ENCODE data around the gene SRBD1. TPM values are rescaled to one million over a fixed set of nuclear protein-coding genes. Genes with fewer than 3 reads are reported as not detected.

SRBD1 gene
- polyA plus RNA-seq, 2 of the 4 experiments (the other 2 are of a cell fraction) = 11.0 to 13.7 TPM

DNA sequence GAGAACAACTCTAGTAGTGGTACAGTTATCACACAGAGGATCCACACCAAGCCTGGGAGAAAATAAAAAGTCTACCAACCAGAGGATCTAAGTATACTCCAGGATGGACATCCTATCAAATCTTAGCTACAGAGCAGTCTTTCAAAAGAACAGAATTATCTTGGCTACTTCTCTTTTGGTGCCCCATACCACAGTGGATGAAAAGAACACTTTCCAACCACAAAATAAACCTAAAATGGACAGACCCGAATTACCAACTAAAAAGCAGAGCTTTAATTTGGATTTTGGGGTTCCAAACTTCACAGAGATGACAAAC, 116.1 kb downstream of the SRBD1 start:
- no peak overlapping the region for H3K4me3 ChIP-seq
- no peaks in the 10 kb centered on the region for H3K9me3 ChIP-seq
- ChIA-PET POLR2A (no interaction called here), CTCF (interaction anchor here (0.5 to 17.0 kb wide), 61 partner anchors 10 to 1103 kb away, joined by 3 to 305 read pairs (median 5); partner anchors contain the start of gene SIX2)
- WGBS (ENCODE audit: missing lambda C conversion rate) = 0% methylated on average over 1 of the region's 1 CpG
- no peak for TF ChIP-seq REST (IDR thresholded peaks at IDR 0.05)
- TF ChIP-seq BHLHE40 (IDR thresholded peaks at IDR 0.05; ENCODE audit: low read depth, low read length) = no peak
- no peak for TF ChIP-seq ZNF302 (CRISPR knock-in tag; IDR thresholded peaks at IDR 0.05)
- no peak for TF ChIP-seq NFE2L2 (conservative IDR thresholded peaks at IDR 0.05; ENCODE audit: low read length)
- no peak for TF ChIP-seq KDM1A (IDR thresholded peaks at IDR 0.05; ENCODE audit: low read depth)
- no peak overlapping the region for H3K27ac ChIP-seq
- peaks cover 2% of the 10 kb centered on the region; the same call in 1 of the 3 replicates for H3K4me1 ChIP-seq
- no peak for FAIRE-seq
- DNase-seq (ENCODE audit: low read depth in 1 of 2, low spot score in 1 of 2) = no peak
- ATAC-seq = no peak
- H3K4me2 ChIP-seq = no peak overlapping the region

DNA sequence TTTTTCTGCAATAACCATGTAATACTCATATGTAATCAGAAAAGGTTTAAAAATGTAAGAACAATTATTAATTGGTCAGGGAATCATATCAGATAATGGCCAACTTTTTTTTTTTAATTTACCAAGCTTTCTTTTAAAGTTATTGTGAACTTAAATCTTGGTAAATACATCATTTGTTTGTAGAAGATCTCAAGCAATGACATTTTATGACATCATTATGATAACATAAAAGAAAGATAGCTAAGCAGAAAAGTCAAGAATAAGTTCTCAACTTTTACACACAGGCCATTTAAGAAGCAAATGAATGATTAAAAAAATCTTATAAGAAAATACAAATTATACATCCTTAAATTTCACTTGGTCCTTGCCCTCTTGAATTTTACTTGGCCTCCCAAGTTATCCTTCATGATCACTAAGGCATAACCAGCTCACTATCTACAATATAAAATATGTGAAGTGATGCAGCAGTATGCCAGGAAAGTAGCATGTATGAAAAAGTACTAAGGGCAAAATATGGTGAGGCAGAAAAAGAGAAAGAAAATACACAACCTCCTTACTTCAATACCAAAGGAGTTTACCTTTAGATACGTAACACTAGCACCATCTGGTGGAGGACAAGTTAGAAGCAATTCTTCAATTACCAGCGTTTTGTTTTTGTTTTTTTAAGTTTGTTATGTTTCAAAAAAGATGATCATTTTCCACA, 116.6 kb downstream of the SRBD1 start:
- Histone ChIP-seq H3K4me1 (peaks cover 2% of the 10 kb centered on the region; the same call in 1 of the 3 replicates), H3K4me2 (no peak overlapping the region), H3K9me3 (no peaks in the 10 kb centered on the region), H3K4me3 (no peak overlapping the region), H3K27ac (no peak overlapping the region; a peak in 1 of 6 replicates)
- DNase-seq (ENCODE audit: low read depth in 1 of 2, low spot score in 1 of 2) (peak; percentile 34 to 79), ATAC-seq (peak; percentile 59 to 63; a peak in 5 of 6 replicates), FAIRE-seq (peak; percentile 99)
- ChIA-PET POLR2A (no interaction called here), CTCF (interaction anchor here (0.5 to 17.0 kb wide), 73 partner anchors 9 to 1104 kb away, joined by 3 to 305 read pairs (median 4); partner anchors contain the start of gene SIX2)
- WGBS (ENCODE audit: missing lambda C conversion rate) = under 1% methylated on average over 2 of the region's 2 CpGs
- TF ChIP-seq, protein P1, sequence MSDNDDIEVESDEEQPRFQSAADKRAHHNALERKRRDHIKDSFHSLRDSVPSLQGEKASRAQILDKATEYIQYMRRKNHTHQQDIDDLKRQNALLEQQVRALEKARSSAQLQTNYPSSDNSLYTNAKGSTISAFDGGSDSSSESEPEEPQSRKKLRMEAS (IDR thresholded peaks at IDR 0.05) = no peak
- TF ChIP-seq PHF8 (IDR thresholded peaks at IDR 0.05; ENCODE audit: borderline replicate concordance, low read depth) (no peak), NPAS2 (CRISPR knock-in tag; IDR thresholded peaks at IDR 0.05; ENCODE audit: borderline replicate concordance) (no peak), CBX2 (IDR thresholded peaks at IDR 0.05; ENCODE audit: borderline replicate concordance, low read depth) (no peak), SMC3 (IDR thresholded peaks at IDR 0.05) (peak; percentile 97), RARB (CRISPR knock-in tag; IDR thresholded peaks at IDR 0.05) (no peak), RAD21 (conservative IDR thresholded peaks at IDR 0.05 in 1 of 2, IDR thresholded peaks at IDR 0.05 in 1 of 2) (peak; percentile 96 to 97)
- TF ChIP-seq, protein P2, sequence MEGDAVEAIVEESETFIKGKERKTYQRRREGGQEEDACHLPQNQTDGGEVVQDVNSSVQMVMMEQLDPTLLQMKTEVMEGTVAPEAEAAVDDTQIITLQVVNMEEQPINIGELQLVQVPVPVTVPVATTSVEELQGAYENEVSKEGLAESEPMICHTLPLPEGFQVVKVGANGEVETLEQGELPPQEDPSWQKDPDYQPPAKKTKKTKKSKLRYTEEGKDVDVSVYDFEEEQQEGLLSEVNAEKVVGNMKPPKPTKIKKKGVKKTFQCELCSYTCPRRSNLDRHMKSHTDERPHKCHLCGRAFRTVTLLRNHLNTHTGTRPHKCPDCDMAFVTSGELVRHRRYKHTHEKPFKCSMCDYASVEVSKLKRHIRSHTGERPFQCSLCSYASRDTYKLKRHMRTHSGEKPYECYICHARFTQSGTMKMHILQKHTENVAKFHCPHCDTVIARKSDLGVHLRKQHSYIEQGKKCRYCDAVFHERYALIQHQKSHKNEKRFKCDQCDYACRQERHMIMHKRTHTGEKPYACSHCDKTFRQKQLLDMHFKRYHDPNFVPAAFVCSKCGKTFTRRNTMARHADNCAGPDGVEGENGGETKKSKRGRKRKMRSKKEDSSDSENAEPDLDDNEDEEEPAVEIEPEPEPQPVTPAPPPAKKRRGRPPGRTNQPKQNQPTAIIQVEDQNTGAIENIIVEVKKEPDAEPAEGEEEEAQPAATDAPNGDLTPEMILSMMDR (IDR thresholded peaks at IDR 0.05) = peak; percentile 97

DNA sequence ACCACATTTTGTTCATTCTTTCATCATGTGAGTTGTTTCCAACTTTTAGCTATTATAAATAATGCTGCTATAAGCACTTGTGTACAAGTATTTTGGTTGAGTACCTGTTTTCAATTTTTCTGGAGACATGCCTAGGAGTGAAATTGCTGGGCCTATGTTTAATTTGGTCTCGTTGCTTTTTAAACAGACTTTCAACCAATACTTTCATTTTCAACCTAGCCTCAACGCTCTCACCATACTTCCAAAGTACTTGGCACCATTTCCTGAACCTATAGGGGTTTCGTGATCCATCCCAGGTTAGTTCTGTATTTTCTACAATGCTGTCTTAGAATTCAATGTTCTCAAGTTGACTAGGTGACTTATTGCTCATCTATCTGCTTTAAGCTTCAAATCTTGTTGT, 126.1 kb downstream of the SRBD1 start:
- Histone ChIP-seq H3K4me1 (no peaks in the 10 kb centered on the region), H3K4me2 (no peak overlapping the region), H3K9me3 (no peaks in the 10 kb centered on the region), H3K27ac (no peak overlapping the region), H3K4me3 (no peak overlapping the region)
- no peak for ATAC-seq
- WGBS (ENCODE audit: missing lambda C conversion rate) = 92% methylated on average over 3 of the region's 3 CpGs
- TF ChIP-seq, protein P3, sequence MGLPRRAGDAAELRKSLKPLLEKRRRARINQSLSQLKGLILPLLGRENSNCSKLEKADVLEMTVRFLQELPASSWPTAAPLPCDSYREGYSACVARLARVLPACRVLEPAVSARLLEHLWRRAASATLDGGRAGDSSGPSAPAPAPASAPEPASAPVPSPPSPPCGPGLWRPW (IDR thresholded peaks at IDR 0.05) = no peak
- no peak for TF ChIP-seq ATOH8 (CRISPR knock-in tag; IDR thresholded peaks at IDR 0.05; ENCODE audit: low read depth)
- TF ChIP-seq MAZ (IDR thresholded peaks at IDR 0.05; ENCODE audit: borderline replicate concordance, low read depth, low read length) = no peak
- TF ChIP-seq MYC (IDR thresholded peaks at IDR 0.05; ENCODE audit: borderline replicate concordance, low read length) = no peak
- TF ChIP-seq CHD2 (IDR thresholded peaks at IDR 0.05; ENCODE audit: low read length, partially characterized antibody) = no peak
- TF ChIP-seq ZNF302 (CRISPR knock-in tag; IDR thresholded peaks at IDR 0.05) = no peak
- no peak for TF ChIP-seq RFX5 (IDR thresholded peaks at IDR 0.05)
- TF ChIP-seq, protein P1 (IDR thresholded peaks at IDR 0.05) = no peak
- no peak for TF ChIP-seq PHF8 (IDR thresholded peaks at IDR 0.05; ENCODE audit: borderline replicate concordance, low read depth)
- TF ChIP-seq GATA3 (IDR thresholded peaks at IDR 0.05; ENCODE audit: borderline replicate concordance) = no peak
- TF ChIP-seq FOSB (CRISPR knock-in tag; IDR thresholded peaks at IDR 0.05) = no peak
- CTCF ChIA-PET = interaction anchor here (1.1 to 2.0 kb wide), 2 partner anchors 10 to 503 kb away, joined by 6 to 16 read pairs; no protein-coding TSS in a partner anchor
- no peak for DNase-seq (ENCODE audit: low read depth in 1 of 2, low spot score in 1 of 2)
- FAIRE-seq = no peak
- POLR2A ChIA-PET = no interaction called here
